ENCODE measurements around the gene N4BP2.
"Not testable (repeated sequence)": the region's sequence is repeated elsewhere in the genome, so short reads cannot be mapped to it uniquely, and the experiment has no call there.

The N4BP2 gene

GRCh38 chr4:40119344-40119743 lies 62.7 kb downstream of the N4BP2 start:
- H3K9me3 Mint-ChIP-seq = no peaks in the 10 kb centered on the region
- no peak overlapping the region for H3K27ac Mint-ChIP-seq
- no peak for DNase-seq
- peaks cover 42% of the 10 kb centered on the region for H3K4me1 Mint-ChIP-seq (ENCODE audit: low read depth)
- H3K36me3 Mint-ChIP-seq (ENCODE audit: low read depth) = peaks cover 40% of the 10 kb centered on the region
- no peak overlapping the region for H3K4me3 Mint-ChIP-seq
- H3K27me3 Mint-ChIP-seq = no peaks in the 10 kb centered on the region

DNA sequence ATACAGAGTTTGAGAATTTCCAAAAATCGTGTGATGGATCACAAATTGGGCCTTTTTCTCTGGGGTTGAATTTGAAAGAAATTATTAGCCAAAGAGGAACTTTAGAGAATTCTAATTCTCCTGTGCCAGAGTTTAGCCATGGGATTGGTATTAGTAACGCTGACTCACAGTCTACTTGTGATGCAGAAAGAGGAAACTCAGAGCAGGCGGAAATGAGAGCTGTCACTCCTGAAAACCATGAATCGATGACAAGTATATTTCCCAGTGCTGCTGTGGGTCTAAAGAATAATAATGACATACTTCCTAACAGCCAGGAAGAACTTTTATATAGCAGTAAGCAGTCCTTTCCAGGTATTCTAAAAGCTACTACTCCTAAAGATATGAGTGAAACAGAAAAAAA lies 64.9 kb downstream of the N4BP2 start:
- peak overlapping the region; percentile 31 for H3K4me3 Mint-ChIP-seq
- H3K4me1 Mint-ChIP-seq (ENCODE audit: low read depth) = peaks cover 54% of the 10 kb centered on the region
- peaks cover 44% of the 10 kb centered on the region for H3K36me3 Mint-ChIP-seq (ENCODE audit: low read depth)
- no peak for DNase-seq
- H3K27me3 Mint-ChIP-seq = no peaks in the 10 kb centered on the region
- peak overlapping the region; percentile 87 for H3K27ac Mint-ChIP-seq
- H3K9me3 Mint-ChIP-seq = no peaks in the 10 kb centered on the region

- Mint-ChIP-seq H3K4me1 (ENCODE audit: low read depth) (peaks cover 54% of the 10 kb centered on the region), H3K4me3 (peak overlapping the region; percentile 42), H3K27ac (peak overlapping the region; percentile 87), H3K36me3 (ENCODE audit: low read depth) (peaks cover 39% of the 10 kb centered on the region), H3K27me3 (no peaks in the 10 kb centered on the region), H3K9me3 (no peaks in the 10 kb centered on the region)
- no peak for DNase-seq
These were observed 66.3 kb downstream of the N4BP2 start for GRCh38 chr4:40122941-40123340.

DNA sequence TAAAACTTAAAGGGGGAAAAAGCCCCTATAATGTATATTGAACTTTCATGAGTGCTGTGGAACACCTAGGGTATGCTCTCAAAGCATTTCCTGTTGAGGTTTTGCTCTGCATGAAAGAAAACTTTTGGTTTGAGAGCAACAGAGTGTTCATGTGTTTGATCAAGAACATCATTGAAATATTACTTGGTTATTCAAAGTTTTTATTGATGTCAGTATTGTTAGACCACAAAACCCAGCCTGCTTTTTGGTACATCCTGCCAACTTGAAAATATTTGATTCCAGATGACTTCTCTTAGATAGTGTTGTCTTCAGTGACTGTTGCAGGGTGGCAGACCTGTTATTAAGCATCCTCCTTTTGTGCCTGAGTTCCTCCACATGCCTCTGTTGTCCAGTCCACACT lies 68.0 kb downstream of the N4BP2 start:
- H3K4me1 Mint-ChIP-seq (ENCODE audit: low read depth) = peaks cover 49% of the 10 kb centered on the region
- H3K27ac Mint-ChIP-seq = peak overlapping the region; percentile 78
- DNase-seq = no peak
- no peaks in the 10 kb centered on the region for H3K9me3 Mint-ChIP-seq
- H3K36me3 Mint-ChIP-seq (ENCODE audit: low read depth) = peaks cover 28% of the 10 kb centered on the region
- H3K4me3 Mint-ChIP-seq = no peak overlapping the region
- H3K27me3 Mint-ChIP-seq = no peaks in the 10 kb centered on the region

- Mint-ChIP-seq H3K36me3 (ENCODE audit: low read depth) (peaks cover 25% of the 10 kb centered on the region), H3K4me1 (ENCODE audit: low read depth) (peaks cover 2% of the 10 kb centered on the region), H3K27me3 (no peaks in the 10 kb centered on the region), H3K4me3 (no peak overlapping the region), H3K9me3 (no peaks in the 10 kb centered on the region), H3K27ac (no peak overlapping the region)
- DNase-seq = no peak
These were observed 73.9 kb downstream of the N4BP2 start for GRCh38 chr4:40130401-40131036.

GRCh38 chr4:40132816-40133215 lies 76.2 kb downstream of the N4BP2 start:
- peaks cover 42% of the 10 kb centered on the region for H3K36me3 Mint-ChIP-seq (ENCODE audit: low read depth)
- H3K4me1 Mint-ChIP-seq (ENCODE audit: low read depth) = peaks cover 5% of the 10 kb centered on the region
- no peak for DNase-seq
- no peaks in the 10 kb centered on the region for H3K9me3 Mint-ChIP-seq
- no peak overlapping the region for H3K4me3 Mint-ChIP-seq
- H3K27me3 Mint-ChIP-seq = no peaks in the 10 kb centered on the region
- H3K27ac Mint-ChIP-seq = no peak overlapping the region

DNA sequence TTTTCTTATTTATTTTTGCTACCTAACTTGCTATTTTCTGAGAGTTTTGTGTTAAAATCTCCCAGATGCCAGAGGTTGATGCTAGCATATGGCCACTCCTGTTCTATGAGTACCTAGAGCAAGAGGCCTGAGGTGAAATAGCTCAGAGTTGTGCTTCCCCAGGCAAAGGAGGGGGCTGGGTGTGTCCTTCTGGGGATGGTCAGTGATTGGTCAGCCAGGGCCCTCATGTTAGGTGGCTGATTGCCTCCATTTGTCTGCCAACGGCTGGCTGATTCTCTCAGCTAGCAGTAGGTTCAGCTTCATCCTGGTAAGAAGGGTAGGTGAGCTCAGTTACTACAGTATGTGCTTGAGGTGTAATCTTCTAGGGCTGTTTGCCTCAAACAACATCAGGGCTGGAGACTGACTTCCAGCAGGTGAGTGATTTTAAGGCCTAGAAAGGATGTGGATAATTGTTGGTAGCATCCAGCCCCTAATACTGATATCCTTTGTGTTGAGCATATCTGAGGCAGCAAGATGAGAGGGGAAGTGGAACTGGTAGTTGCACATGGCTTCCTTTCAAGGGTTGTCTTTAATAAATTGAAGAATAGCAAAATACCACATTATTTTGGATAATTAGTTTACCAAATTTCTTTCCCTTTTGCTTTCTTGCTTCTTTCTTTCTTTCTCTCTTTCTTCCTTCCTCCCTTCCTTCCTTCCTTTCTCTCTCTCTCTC lies 77.7 kb downstream of the N4BP2 start:
- Mint-ChIP-seq H3K4me3 (no peak overlapping the region), H3K4me1 (ENCODE audit: low read depth) (peaks cover 11% of the 10 kb centered on the region), H3K27me3 (no peaks in the 10 kb centered on the region), H3K9me3 (no peaks in the 10 kb centered on the region), H3K27ac (no peak overlapping the region), H3K36me3 (ENCODE audit: low read depth) (peaks cover 48% of the 10 kb centered on the region)
- DNase-seq = no peak

- DNase-seq, H3K9me3 Mint-ChIP-seq, H3K4me3 Mint-ChIP-seq, H3K27ac Mint-ChIP-seq, H3K27me3 Mint-ChIP-seq: not testable (repeated sequence)
- H3K4me1 Mint-ChIP-seq (ENCODE audit: low read depth) = peaks cover 14% of the 10 kb centered on the region
- peaks cover 45% of the 10 kb centered on the region for H3K36me3 Mint-ChIP-seq (ENCODE audit: low read depth)
These were observed 79.6 kb downstream of the N4BP2 start for GRCh38 chr4:40136202-40136601.

- Mint-ChIP-seq H3K27me3 (no peaks in the 10 kb centered on the region), H3K36me3 (ENCODE audit: low read depth) (peaks cover 67% of the 10 kb centered on the region), H3K4me1 (ENCODE audit: low read depth) (peaks cover 28% of the 10 kb centered on the region), H3K27ac (no peak overlapping the region), H3K4me3 (no peak overlapping the region), H3K9me3 (no peaks in the 10 kb centered on the region)
- no peak for DNase-seq
These were observed 83.5 kb downstream of the N4BP2 start for GRCh38 chr4:40140196-40140595.

DNA sequence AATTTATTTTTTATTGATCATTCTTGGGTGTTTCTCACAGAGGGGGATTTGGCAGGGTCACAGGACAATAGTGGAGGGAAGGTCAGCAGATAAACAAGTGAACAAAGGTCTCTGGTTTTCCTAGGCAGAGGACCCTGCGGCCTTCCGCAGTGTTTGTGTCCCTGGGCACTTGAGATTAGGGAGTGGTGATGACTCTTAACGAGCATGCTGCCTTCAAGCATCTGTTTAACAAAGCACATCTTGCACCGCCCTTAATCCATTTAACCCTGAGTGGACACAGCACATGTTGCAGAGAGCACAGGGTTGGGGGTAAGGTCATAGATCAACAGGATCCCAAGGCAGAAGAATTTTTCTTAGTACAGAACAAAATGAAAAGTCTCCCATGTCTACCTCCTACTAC lies 83.9 kb downstream of the N4BP2 start:
- H3K4me3 Mint-ChIP-seq, H3K27ac Mint-ChIP-seq, H3K9me3 Mint-ChIP-seq, DNase-seq, H3K27me3 Mint-ChIP-seq: not testable (repeated sequence)
- Mint-ChIP-seq H3K36me3 (ENCODE audit: low read depth) (peaks cover 69% of the 10 kb centered on the region), H3K4me1 (ENCODE audit: low read depth) (peaks cover 28% of the 10 kb centered on the region)

DNA sequence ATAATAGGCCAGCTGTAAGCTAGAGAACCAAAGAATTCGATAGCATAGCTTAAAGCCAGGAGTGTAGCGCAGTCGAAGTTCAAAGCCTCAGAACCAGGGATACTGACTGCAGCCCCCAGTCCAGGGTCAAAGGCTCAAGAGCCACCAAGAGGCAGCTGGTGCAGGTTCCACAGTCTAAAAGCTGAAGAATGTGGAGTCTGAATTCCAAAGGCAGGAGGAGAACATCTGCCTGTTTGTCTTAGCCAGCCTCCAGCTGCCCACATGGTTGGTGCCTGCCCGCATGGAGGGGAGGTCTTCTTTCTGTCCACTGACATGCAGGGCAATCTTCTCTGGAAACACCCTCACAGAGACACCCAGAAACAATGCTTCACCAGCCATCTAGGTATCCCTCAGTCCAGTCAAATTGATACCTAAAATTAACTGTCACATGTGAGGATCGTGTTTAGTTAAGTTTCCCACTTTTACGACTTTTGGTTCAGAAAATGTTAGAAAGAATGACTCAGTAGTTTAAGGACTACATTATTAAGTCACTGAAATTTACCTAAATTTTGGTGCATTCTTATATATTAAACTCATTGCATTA lies 87.4 kb downstream of the N4BP2 start:
- no peaks in the 10 kb centered on the region for H3K27me3 Mint-ChIP-seq
- no peaks in the 10 kb centered on the region for H3K9me3 Mint-ChIP-seq
- no peak overlapping the region for H3K4me3 Mint-ChIP-seq
- peaks cover 61% of the 10 kb centered on the region for H3K36me3 Mint-ChIP-seq (ENCODE audit: low read depth)
- no peak for DNase-seq
- H3K4me1 Mint-ChIP-seq (ENCODE audit: low read depth) = peaks cover 18% of the 10 kb centered on the region
- peak overlapping the region; percentile 44 for H3K27ac Mint-ChIP-seq

GRCh38 chr4:40144716-40145115 lies 88.1 kb downstream of the N4BP2 start:
- Mint-ChIP-seq H3K9me3 (no peaks in the 10 kb centered on the region), H3K4me3 (no peak overlapping the region), H3K27me3 (no peaks in the 10 kb centered on the region), H3K27ac (peak overlapping the region; percentile 50), H3K36me3 (ENCODE audit: low read depth) (peaks cover 65% of the 10 kb centered on the region), H3K4me1 (ENCODE audit: low read depth) (peaks cover 21% of the 10 kb centered on the region)
- no peak for DNase-seq

DNA sequence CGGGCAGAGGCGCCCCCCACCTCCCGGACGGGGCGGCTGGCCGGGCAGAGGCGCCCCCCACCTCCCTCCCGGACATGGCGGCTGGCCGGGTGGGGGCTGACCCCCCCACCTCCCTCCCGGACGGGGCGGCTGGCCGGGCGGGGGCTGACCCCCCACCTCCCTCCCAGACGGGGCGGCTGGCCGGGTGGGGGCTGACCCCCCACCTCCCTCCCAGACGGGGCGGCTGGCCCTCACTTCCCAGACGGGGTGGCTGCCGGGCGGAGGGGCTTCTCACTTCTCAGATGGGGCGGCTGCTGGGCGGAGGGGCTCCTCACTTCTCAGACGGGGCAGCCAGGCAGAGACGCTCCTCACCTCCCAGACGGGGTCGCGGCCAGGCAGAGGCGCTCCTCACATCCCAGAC lies 90.8 kb downstream of the N4BP2 start:
- Mint-ChIP-seq H3K4me1 (ENCODE audit: low read depth) (peaks cover 35% of the 10 kb centered on the region), H3K36me3 (ENCODE audit: low read depth) (peaks cover 66% of the 10 kb centered on the region), H3K9me3 (peaks cover 10% of the 10 kb centered on the region)
- H3K27ac Mint-ChIP-seq, H3K27me3 Mint-ChIP-seq, DNase-seq, H3K4me3 Mint-ChIP-seq: not testable (repeated sequence)

DNA sequence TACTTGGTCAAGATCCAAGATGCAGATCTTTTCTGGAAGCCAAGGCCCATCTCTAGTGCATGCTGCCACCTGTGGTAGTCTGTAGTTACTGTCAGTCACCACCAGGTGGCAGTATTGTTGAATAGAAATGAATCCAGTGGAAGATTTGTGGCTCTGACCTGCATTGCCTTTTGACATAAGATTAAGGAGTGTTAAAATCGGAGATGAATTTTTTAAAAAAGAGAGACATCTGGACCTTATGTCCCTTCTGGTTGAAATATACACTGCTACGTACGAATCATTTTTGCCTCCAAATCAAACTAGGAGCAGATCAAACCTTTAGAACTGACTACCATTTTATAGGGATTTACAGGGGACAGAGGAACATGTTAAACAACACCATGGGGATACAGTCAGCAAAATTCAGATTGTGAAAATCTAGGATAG lies 93.3 kb downstream of the N4BP2 start:
- peaks cover 52% of the 10 kb centered on the region for H3K36me3 Mint-ChIP-seq (ENCODE audit: low read depth)

GRCh38 chr4:40150932-40151331 lies 94.3 kb downstream of the N4BP2 start:
- Mint-ChIP-seq H3K27ac (no peak overlapping the region), H3K27me3 (no peaks in the 10 kb centered on the region), H3K9me3 (peaks cover 10% of the 10 kb centered on the region), H3K36me3 (ENCODE audit: low read depth) (peaks cover 45% of the 10 kb centered on the region), H3K4me1 (ENCODE audit: low read depth) (peaks cover 40% of the 10 kb centered on the region), H3K4me3 (no peak overlapping the region)
- DNase-seq = no peak

More for the DNA sequence above, 93.3 kb downstream of the N4BP2 start:
- Mint-ChIP-seq H3K27ac (peak overlapping the region; percentile 74), H3K9me3 (peaks cover 10% of the 10 kb centered on the region), H3K4me3 (no peak overlapping the region), H3K27me3 (no peaks in the 10 kb centered on the region), H3K4me1 (ENCODE audit: low read depth) (peaks cover 40% of the 10 kb centered on the region)
- peak; percentile 56 for DNase-seq

All from activated T-cell treated with anti-CD3 and anti-CD28 coated beads, Interleukin-2, amount 50 U/mL, for 24 hours (primary cell).